GM13976 (cell line): ENCODE data around the gene CCDC70.

Experiments used
- DNase-seq: peaks from one replicate; pipeline ENCODE4 v3.0.0; 2012; ENCODE audit warnings: low spot score
- CTCF ChIP-seq: IDR thresholded peaks from 2 replicates; pipeline ENCODE4 v1.5.1; 2012; ENCODE audit warnings: borderline replicate concordance, mild to moderate bottlenecking; ENCODE audit not compliant: insufficient read depth; ENCODE audit errors: extremely low read depth, missing control alignments, control extremely low read depth
- in situ Hi-C: fragments of 300-500 bp; cut with MboI; formaldehyde crosslinking; loops from one replicate; pipeline ENCODE4 v1.12.0; 2022; ENCODE audit warnings: low sequenced_read_pairs, mixed read lengths, inconsistent platforms; ENCODE audit not compliant: unreplicated experiment

Gene CCDC70

DNA sequence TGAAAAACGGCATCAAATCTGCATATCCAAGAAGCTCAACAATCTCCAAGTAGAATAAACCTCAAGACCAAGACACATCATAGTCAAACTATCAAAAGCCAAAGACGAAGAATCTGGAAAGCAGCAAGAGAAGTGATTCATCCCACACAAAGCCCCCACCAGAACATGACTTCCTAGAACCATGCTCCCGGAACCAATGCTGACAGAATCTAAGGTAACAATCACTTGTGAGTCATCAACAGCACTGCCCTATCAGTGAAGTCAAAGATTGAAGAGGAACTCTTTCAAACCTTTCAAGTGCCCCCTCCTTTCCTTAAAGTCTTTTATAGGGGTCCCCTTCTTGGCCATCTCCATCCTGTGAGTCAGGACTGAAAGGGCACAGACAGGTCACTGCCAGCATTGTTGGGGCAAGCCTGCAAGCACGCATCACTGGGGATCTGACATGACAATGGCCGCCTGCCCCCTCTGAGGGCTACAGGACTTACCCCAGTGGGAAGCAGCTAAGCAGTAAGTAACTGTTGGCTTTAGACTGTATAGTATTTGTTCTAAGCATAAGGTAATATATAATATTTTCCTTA, at the start of gene CCDC70:
Gene CCDC70, plus strand, starts transcription at position 247 of the 578 bp plus-strand sequence. CDS start 3,443 bp downstream, outside the sequence.
- no peak for TF ChIP-seq CTCF
- in situ Hi-C loops, result no loop called here
- DNase-seq, result no peak

DNA sequence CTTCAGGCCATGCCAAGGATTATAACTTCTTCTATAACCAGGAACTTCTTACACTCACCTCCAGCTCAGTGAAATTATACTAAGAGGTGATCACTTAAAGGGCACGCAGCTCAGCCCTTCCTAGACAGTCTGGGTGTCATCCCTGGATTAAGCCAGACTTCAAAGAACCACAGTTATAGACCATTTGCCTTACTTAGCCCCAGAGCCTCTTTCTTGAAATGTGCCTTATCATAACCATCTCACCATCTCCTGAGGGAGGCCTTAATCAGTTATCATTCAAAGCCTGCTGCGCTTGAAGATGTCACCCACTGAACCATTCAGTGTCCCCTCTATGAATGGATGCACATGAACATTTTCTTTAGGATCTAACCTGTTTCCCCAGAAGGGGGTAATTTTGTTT, 47.7 kb upstream of the CCDC70 start:
- DNase-seq, result no peak
- TF ChIP-seq CTCF, result no peak
- in situ Hi-C loops, result no loop called here

DNA sequence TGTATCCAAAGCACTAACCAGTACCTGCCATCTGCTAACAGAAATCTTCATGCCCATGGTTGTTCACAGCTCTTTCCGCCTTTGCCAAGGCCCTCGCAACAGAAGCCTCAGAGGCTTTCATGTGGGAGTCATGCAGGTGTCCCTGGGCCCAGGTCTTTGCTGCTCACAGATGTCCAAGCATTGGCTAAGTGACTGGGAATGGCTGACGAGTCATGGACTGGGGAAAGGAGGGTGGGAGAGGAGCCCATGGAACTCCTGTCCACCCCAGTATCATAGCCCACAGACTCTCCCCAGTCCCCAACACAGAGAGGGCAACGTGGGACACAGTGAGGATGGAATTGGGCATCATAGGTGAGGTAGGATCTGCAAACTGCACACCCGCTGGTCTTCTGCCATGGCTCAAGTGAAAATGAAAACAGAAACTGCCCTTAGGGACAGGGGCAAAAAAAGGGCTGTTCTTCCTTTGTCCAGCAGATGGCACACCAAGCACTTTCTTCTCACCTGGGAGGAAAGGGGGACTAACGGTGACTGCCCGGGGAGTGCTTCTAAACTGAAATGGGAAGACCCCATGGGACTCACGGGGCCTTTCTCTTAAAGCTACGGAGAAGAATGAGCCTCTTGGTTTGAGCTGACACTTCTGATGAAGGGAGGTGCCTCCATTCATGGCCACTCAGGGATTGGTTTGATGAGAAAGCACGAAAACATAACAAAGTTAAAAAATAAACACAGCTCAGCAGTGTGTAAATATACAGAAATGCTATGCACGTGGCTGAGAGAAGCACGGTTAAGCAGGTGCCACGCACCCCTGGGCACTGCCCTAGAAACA, 46.7 kb upstream of the CCDC70 start:
- in situ Hi-C loops, result no loop called here
- DNase-seq, result peak; percentile 82
- TF ChIP-seq CTCF, result peak; percentile 73

GRCh38 chr13:51815848-51816247, 45.9 kb upstream of the CCDC70 start:
- TF ChIP-seq CTCF, result no peak
- DNase-seq, result no peak
- in situ Hi-C loops, result no loop called here

DNA sequence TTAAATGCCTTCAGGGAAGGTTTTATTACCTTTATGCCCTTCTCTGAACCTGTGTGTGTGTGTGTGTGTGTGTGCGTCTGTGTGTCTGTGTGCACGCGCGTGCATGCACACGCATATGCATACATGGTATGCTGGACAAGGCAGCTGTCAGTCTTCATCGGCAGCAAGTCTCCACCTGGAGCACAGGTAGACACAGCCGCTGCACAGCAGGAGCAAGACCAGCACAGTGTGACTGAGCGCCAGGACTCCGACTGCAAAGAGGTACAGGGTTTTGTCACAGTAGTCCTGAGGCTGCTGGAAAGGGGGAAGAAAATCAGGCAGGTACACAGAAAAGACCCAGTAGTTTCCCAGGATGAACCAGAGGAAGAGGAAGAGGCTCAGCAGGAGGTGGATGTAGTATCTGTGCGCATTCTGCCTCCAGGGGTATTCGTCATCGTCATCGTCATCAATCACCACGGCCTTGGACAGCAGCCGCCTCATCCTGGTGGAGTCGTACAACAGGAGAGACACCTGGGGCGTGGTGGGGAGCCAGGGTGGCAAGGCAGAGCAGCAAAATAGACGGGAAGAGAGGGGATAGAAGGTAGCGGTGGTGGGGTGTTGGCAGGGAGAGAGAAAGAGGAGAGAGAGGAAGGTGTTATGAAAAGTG, 45.0 kb upstream of the CCDC70 start:
- no peak for DNase-seq
- TF ChIP-seq CTCF, result no peak
- in situ Hi-C loops, result no loop called here

- in situ Hi-C loops, result no loop called here
- no peak for DNase-seq
- TF ChIP-seq CTCF, result no peak
Observed at GRCh38 chr13:51817717-51818116, 44.1 kb upstream of the CCDC70 start.
